Subcutaneous preadipocyte (primary cell): ENCODE results near the gene POP7. TPM values are rescaled to one million over a fixed set of nuclear protein-coding genes. Genes with fewer than 3 reads are reported as not detected.

Experiments
- total RNA-seq: library from RNA; depleted of rRNA; stranded (reverse); fragments of >200 nt; gene quantifications from 2 replicates; pipeline ENCODE4 v1.2.3, GENCODE V29; 2012

The POP7 gene
- 52.2 and 52.8 TPM in 2 replicates for total RNA-seq

DNA sequence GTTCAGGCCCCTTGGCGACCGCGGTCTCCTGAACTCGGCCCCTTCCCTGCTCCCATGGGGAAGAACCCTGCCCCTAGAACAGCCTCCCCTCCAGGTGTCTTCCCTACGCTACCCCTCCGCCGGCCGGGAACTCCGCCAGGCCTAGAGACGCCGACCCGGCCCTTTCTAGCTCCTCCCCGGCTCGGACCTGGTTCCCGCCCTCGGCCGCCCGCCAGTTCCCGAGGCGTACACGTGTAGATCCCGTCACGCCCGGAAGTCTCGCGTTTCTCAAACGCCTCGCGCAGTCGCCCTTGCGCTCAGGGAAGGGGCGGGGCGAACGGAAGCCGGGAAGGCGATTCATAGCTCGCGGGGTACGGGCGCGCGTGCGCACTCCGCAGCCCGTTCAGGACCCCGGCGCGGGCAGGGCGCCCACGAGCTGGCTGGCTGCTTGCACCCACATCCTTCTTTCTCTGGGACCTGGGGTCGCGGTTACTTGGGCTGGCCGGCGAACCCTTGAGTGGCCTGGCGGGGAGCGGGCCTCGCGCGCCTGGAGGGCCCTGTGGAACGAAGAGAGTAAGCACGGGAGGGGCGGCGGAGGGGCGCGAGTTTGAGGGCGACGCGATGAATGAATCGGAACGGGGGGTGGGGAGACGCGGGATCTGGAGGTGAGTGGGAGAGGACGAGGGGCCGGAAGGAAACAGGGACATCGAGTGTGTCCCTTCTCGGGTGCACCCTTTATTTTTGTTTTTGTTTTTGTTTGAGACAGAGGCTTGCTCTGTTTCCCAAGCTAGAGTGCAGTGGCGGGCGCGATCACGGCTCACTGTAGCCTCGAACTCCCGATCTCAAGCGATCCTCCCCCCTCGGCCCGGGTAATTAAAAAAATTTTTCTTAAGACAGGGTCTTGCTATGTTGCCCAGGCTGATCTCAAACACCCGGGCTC is at the start of gene POP7:
Gene POP7, plus strand, starts transcription at position 369 of the 919 bp plus-strand sequence. CDS start 710 bp downstream, outside the sequence.

DNA sequence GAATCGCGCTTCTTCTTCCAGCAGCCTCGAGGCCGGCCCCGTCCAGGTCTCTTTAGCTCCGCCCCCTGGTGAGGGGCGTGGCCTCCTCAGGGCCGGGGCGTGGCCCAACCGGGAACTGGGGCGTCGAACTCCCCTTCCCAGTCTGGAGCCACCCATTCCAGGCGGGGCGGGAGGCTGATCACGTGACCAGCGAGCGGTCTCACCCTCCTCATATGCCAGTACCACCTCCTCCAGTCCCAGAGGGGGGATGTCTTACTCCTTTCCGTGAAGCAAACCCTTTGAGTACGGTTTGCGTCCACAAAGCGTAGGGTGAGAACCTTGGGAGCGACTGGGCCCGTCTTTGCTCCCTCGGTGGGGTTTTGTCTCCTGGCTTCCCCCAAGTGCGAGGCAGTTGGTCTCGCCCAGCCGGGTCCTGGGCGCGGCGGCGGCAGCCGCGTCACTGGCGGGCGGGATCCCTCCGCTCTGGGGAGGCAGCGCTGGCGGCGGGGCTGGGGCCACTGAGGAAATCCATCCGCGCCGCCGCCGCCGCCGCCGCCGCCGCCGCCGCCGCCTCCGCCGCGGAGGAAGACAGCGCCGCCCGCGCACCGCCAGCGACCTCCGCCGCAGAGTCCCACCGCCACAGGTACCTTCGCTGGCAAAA is 32.5 kb upstream of the POP7 start, which contains the start of gene GNB2:
Gene GNB2, plus strand, starts transcription at position 439 of the 640 bp plus-strand sequence. CDS start 2,526 bp downstream, outside the sequence.

DNA sequence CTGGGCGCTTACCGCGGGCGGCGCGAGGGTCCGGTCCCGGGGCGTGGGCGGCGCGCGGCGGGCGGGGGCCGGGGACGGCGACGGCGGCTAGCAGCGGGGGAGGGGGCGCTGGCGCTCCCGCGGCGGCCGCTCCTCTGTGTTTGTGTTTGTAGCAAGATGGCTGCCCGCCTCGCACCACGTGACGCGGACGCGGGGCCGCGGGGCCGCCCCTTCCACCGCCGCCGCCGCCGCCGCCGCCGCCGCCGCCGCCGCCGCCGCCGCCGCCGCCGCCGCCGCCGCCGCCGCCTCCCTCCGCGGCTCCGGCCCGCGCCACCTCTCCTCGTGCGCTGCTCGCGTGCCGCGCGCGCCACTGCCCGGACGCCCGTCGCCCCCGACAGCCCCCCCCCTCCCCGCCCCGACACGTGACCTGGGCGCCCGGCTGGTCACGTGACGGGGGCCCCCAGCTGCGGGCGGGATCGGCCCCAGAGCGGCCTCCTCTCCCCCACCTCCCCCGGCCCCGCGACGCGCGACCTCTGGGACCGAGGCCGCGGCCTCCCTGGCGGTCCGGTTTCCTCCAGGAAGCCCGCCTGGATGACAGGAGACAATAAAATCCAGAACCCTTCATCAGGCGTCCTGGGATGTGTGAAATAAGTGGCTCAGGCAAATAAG is 11.7 kb upstream of the POP7 start, which contains the start of gene GIGYF1:
Gene GIGYF1, minus strand, starts transcription at position 153 of the 648 bp plus-strand sequence. CDS start 6,012 bp downstream, outside the sequence.

DNA sequence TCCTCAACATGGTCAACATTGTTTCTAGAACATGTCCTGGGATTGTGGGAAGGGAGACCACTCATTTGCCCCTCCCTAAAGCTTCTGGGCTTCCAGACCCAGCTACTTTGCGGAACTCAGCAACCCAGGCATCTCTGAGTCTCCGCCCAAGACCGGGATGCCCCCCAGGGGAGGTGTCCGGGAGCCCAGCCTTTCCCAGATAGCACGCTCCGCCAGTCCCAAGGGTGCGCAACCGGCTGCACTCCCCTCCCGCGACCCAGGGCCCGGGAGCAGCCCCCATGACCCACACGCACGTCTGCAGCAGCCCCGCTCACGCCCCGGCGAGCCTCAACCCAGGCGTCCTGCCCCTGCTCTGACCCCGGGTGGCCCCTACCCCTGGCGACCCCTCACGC is 14.4 kb downstream of the POP7 start, which contains the start of gene EPO:
Gene EPO, plus strand, starts transcription at position 190 of the 392 bp plus-strand sequence. CDS start 513 bp downstream, outside the sequence.

Other genes starting within 250 kb of the POP7 start
- 0.37 and 0.78 TPM in 2 replicates for gene SPACDR, start 241.9 kb upstream of the POP7 start, total RNA-seq
- gene TSC22D4, start 226.9 kb upstream of the POP7 start, total RNA-seq: 27.9 and 45.0 TPM in 2 replicates
- gene NYAP1, start 222.2 kb upstream of the POP7 start, total RNA-seq: 1.5 and 2.0 TPM in 2 replicates
- 8.8 and 19.4 TPM in 2 replicates for gene AGFG2, start 166.9 kb upstream of the POP7 start, total RNA-seq
- gene SAP25, start 132.2 kb upstream of the POP7 start, total RNA-seq: 0.20 TPM in 1 of 2 replicates, not detected in the other
- 8.5 and 11.9 TPM in 2 replicates for gene LRCH4, start 120.0 kb upstream of the POP7 start, total RNA-seq
- 0.37 and 0.59 TPM in 2 replicates for gene FBXO24, start 119.8 kb upstream of the POP7 start, total RNA-seq
- gene PCOLCE, start 103.8 kb upstream of the POP7 start, total RNA-seq: 145 and 178 TPM in 2 replicates
- 6.3 and 7.0 TPM in 2 replicates for gene MOSPD3, start 93.6 kb upstream of the POP7 start, total RNA-seq
- under 0.01 and 0.20 TPM in 2 replicates for gene TFR2, start 64.6 kb upstream of the POP7 start, total RNA-seq
- gene ACTL6B, start 49.7 kb upstream of the POP7 start, total RNA-seq: not detected in 2 replicates
- 82.3 and 108 TPM in 2 replicates for gene GNB2, start 32.4 kb upstream of the POP7 start, total RNA-seq
- gene GIGYF1, start 11.9 kb upstream of the POP7 start, total RNA-seq: 16.2 and 22.9 TPM in 2 replicates
- gene EPO, start 14.3 kb downstream of the POP7 start, total RNA-seq: not detected in 2 replicates
- gene ZAN, start 27.5 kb downstream of the POP7 start, total RNA-seq: not detected in 2 replicates
- gene EPHB4, start 121.4 kb downstream of the POP7 start, total RNA-seq: 20.1 and 28.7 TPM in 2 replicates
- gene SLC12A9, start 146.6 kb downstream of the POP7 start, total RNA-seq: 15.1 and 16.8 TPM in 2 replicates
- 78.6 and 82.7 TPM in 2 replicates for gene TRIP6, start 161.3 kb downstream of the POP7 start, total RNA-seq
- 36.0 and 66.9 TPM in 2 replicates for gene SRRT, start 169.0 kb downstream of the POP7 start, total RNA-seq
- 7.7 and 9.2 TPM in 2 replicates for gene UFSP1, start 183.6 kb downstream of the POP7 start, total RNA-seq
- under 0.01 TPM in 1 of 2 replicates, not detected in the other for gene ACHE, start 189.8 kb downstream of the POP7 start, total RNA-seq
- not detected in 2 replicates for gene MUC3A, start 243.4 kb downstream of the POP7 start, total RNA-seq